Tibial nerve (tissue), 4 donors: ENCODE data around the gene COL25A1.

Experiments
- EP300 ChIP-seq, 2 donors: sonication (generic); formaldehyde crosslinking; IDR thresholded peaks; one replicate each; pipeline ENCODE4 v1.6.1; 2017; ENCODE audit warnings: antibody characterized with exemption in 2 of 2, mild to moderate bottlenecking in 1 of 2
- POLR2A ChIP-seq, 2 donors: fragments of 450-650 bp; IDR thresholded peaks; one replicate each; pipeline ENCODE4 v1.6.1; 2017; ENCODE audit warnings: antibody characterized with exemption in 2 of 2, mild to moderate bottlenecking in 2 of 2, moderate library complexity in 2 of 2
- TF ChIP-seq, protein P1 (sequence below), 5 experiments: fragments of 200-600 bp in 3 of 5; fragments of 450-650 bp in 2 of 5; sonication (generic) in 3 of 5; IDR thresholded peaks; one replicate each; pipeline ENCODE4 v1.5.1; 2016 to 2019; ENCODE audit warnings: antibody characterized with exemption in 5 of 5, mild to moderate bottlenecking in 3 of 5, moderate library complexity in 2 of 5

DNA sequence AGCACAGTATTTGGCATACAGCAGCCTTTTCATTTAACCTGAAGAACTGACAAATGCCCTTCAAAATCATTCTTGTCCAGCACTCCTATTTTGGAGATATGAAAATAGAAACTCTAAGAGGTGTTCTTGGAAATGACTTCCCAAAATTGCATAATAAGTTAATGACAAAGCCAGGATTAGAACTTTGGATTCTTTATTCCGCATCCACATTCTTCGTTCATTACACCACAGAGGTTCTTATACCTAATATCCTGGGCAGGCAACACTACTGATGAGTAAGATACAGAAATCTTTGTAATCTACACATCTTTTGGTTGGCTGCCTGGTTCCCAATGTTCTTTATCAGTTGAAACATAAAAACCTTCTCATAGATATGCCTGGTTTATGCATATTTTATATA is 5.9 kb downstream of the COL25A1 start:
- TF ChIP-seq POLR2A (IDR thresholded peaks at IDR 0.05) (no peak), EP300 (IDR thresholded peaks at IDR 0.05) (no peak)
- TF ChIP-seq, protein P1, sequence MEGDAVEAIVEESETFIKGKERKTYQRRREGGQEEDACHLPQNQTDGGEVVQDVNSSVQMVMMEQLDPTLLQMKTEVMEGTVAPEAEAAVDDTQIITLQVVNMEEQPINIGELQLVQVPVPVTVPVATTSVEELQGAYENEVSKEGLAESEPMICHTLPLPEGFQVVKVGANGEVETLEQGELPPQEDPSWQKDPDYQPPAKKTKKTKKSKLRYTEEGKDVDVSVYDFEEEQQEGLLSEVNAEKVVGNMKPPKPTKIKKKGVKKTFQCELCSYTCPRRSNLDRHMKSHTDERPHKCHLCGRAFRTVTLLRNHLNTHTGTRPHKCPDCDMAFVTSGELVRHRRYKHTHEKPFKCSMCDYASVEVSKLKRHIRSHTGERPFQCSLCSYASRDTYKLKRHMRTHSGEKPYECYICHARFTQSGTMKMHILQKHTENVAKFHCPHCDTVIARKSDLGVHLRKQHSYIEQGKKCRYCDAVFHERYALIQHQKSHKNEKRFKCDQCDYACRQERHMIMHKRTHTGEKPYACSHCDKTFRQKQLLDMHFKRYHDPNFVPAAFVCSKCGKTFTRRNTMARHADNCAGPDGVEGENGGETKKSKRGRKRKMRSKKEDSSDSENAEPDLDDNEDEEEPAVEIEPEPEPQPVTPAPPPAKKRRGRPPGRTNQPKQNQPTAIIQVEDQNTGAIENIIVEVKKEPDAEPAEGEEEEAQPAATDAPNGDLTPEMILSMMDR (IDR thresholded peaks at IDR 0.05): no peak
